ENCODE data around the gene NPW.

Gene NPW

DNA sequence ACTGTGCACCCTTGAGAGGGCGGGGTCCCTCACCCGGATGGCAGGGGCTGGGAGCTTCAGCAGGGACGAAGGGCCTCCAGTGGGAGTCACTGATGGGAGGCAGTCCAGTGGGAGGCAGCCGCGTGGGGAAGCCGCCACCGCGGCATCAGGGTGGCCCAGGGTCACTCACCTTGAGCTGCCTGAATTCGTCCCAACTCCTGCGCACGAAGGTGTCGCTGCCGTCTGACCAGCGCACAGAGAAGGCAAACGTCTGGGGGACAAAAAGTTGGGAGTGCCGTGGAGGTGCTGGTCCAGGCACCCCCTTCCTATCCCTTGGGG, 38.9 kb upstream of the NPW start:
- TF ChIP-seq, protein P1, sequence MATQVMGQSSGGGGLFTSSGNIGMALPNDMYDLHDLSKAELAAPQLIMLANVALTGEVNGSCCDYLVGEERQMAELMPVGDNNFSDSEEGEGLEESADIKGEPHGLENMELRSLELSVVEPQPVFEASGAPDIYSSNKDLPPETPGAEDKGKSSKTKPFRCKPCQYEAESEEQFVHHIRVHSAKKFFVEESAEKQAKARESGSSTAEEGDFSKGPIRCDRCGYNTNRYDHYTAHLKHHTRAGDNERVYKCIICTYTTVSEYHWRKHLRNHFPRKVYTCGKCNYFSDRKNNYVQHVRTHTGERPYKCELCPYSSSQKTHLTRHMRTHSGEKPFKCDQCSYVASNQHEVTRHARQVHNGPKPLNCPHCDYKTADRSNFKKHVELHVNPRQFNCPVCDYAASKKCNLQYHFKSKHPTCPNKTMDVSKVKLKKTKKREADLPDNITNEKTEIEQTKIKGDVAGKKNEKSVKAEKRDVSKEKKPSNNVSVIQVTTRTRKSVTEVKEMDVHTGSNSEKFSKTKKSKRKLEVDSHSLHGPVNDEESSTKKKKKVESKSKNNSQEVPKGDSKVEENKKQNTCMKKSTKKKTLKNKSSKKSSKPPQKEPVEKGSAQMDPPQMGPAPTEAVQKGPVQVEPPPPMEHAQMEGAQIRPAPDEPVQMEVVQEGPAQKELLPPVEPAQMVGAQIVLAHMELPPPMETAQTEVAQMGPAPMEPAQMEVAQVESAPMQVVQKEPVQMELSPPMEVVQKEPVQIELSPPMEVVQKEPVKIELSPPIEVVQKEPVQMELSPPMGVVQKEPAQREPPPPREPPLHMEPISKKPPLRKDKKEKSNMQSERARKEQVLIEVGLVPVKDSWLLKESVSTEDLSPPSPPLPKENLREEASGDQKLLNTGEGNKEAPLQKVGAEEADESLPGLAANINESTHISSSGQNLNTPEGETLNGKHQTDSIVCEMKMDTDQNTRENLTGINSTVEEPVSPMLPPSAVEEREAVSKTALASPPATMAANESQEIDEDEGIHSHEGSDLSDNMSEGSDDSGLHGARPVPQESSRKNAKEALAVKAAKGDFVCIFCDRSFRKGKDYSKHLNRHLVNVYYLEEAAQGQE (IDR thresholded peaks at IDR 0.05; ENCODE audit: low read depth) = no peak
- TF ChIP-seq EP300 (IDR thresholded peaks at IDR 0.05; ENCODE audit: borderline replicate concordance) (no peak), NFIC (IDR thresholded peaks at IDR 0.05) (no peak), TEAD4 (IDR thresholded peaks at IDR 0.05) (no peak), CREB1 (IDR thresholded peaks at IDR 0.05; ENCODE audit: low read depth) (no peak), TAF1 (IDR thresholded peaks at IDR 0.05; ENCODE audit: low read depth) (no peak), CEBPB (IDR thresholded peaks at IDR 0.05) (no peak), TCF12 (IDR thresholded peaks at IDR 0.05; ENCODE audit: low read depth) (no peak), YY1 (IDR thresholded peaks at IDR 0.05; ENCODE audit: low read depth) (no peak), EGR1 (IDR thresholded peaks at IDR 0.05) (no peak), FOXM1 (IDR thresholded peaks at IDR 0.05; ENCODE audit: borderline replicate concordance, low read depth) (no peak), RAD21 (IDR thresholded peaks at IDR 0.05; ENCODE audit: low read depth) (no peak), ZBTB7A (IDR thresholded peaks at IDR 0.05; ENCODE audit: low read depth) (no peak)
- TF ChIP-seq, protein P2, sequence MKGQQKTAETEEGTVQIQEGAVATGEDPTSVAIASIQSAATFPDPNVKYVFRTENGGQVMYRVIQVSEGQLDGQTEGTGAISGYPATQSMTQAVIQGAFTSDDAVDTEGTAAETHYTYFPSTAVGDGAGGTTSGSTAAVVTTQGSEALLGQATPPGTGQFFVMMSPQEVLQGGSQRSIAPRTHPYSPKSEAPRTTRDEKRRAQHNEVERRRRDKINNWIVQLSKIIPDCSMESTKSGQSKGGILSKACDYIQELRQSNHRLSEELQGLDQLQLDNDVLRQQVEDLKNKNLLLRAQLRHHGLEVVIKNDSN (IDR thresholded peaks at IDR 0.05) = no peak
- TF ChIP-seq, protein P3, sequence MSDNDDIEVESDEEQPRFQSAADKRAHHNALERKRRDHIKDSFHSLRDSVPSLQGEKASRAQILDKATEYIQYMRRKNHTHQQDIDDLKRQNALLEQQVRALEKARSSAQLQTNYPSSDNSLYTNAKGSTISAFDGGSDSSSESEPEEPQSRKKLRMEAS (IDR thresholded peaks at IDR 0.05) = no peak

DNA sequence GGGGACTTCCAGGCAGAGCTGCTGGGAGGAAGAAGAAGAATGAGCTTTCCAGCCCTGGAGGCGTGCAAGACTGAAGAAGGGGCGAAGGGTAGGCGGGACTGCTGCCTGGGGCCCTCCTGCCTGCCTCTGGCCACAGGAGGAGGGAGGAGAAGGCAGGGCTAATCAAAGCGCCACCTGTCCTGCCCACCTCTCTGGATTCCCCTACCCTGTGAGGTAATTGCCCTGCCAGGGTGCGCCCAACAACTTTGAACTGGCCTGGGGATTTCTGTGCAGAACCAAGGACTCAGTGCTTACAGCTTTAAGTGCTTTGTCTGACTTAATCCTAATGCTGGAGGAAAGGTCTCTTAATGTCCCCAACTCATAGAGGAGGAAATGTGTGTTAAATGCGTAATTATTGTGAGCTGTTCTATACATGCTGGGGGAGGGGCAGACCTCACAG, 38.2 kb upstream of the NPW start, which contains the start of gene NOXO1:
Gene NOXO1 (minus strand): TSS at position 72 of the 439 bp plus-strand sequence. CDS start 290 bp downstream, outside the sequence.
- TF ChIP-seq, protein P3 (IDR thresholded peaks at IDR 0.05) = no peak
- TF ChIP-seq ZBTB7A (IDR thresholded peaks at IDR 0.05; ENCODE audit: low read depth) (no peak), RAD21 (IDR thresholded peaks at IDR 0.05; ENCODE audit: low read depth) (no peak), EP300 (IDR thresholded peaks at IDR 0.05; ENCODE audit: borderline replicate concordance) (no peak), TAF1 (IDR thresholded peaks at IDR 0.05; ENCODE audit: low read depth) (no peak), TEAD4 (IDR thresholded peaks at IDR 0.05) (no peak)

DNA sequence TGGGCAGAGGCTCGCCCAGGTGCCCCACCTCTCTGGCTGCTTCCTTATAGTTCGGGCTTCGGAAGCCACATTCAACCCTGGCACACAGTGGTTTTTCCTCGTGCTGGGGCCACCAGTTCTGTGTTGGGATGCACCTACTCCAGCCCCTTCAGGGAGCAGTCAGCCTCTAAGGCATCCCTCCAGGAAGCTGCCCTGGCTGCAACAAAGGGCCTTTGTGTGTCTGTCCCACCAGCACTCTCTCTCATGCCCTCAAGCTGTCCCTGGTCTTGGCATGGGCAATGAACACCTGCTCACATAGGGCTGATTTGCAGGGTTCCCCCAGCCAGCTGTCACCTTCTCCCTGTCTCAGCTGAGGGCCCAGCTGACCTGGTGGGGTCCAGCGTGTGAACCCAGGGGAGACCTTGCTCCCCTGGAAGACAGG, 37.6 kb upstream of the NPW start:
- TF ChIP-seq CEBPB (IDR thresholded peaks at IDR 0.05) = no peak

DNA sequence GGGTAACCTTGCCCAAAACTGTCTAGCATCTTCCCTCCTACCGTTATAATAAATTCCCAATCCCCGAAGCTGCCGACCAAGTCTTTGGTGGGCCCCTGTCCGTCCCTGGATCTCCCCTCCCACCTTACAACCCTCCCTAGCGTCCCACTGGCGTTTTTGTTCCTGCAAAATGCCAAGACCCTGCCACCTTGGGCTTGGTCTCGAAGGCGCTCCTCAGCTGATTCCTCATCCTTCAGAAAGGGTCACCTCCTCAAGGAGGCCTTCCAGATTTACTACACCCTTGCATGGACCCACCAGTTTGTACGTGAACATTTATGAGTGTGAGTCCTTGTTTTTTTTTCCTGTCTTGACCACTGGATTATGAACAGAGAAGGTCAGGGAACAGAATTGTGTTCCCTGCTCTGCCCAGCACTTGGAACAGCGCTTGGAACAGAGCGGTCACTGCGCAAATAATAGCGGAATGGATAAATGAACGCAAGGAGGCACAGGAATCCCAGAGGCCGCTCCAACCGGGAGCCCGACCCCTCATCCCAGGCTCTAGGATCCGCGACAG, 36.5 kb upstream of the NPW start:
- TF ChIP-seq TEAD4 (IDR thresholded peaks at IDR 0.05) (no peak), EGR1 (IDR thresholded peaks at IDR 0.05) (no peak), CEBPB (IDR thresholded peaks at IDR 0.05) (no peak), YY1 (IDR thresholded peaks at IDR 0.05; ENCODE audit: low read depth) (no peak), RAD21 (IDR thresholded peaks at IDR 0.05; ENCODE audit: low read depth) (no peak), TCF12 (IDR thresholded peaks at IDR 0.05; ENCODE audit: low read depth) (no peak), FOXM1 (IDR thresholded peaks at IDR 0.05; ENCODE audit: borderline replicate concordance, low read depth) (no peak), CREB1 (IDR thresholded peaks at IDR 0.05; ENCODE audit: low read depth) (no peak), TAF1 (IDR thresholded peaks at IDR 0.05; ENCODE audit: low read depth) (no peak), ZBTB7A (IDR thresholded peaks at IDR 0.05; ENCODE audit: low read depth) (no peak)
- TF ChIP-seq, protein P2 (IDR thresholded peaks at IDR 0.05) = no peak
- TF ChIP-seq, protein P1 (IDR thresholded peaks at IDR 0.05; ENCODE audit: low read depth) = no peak

DNA sequence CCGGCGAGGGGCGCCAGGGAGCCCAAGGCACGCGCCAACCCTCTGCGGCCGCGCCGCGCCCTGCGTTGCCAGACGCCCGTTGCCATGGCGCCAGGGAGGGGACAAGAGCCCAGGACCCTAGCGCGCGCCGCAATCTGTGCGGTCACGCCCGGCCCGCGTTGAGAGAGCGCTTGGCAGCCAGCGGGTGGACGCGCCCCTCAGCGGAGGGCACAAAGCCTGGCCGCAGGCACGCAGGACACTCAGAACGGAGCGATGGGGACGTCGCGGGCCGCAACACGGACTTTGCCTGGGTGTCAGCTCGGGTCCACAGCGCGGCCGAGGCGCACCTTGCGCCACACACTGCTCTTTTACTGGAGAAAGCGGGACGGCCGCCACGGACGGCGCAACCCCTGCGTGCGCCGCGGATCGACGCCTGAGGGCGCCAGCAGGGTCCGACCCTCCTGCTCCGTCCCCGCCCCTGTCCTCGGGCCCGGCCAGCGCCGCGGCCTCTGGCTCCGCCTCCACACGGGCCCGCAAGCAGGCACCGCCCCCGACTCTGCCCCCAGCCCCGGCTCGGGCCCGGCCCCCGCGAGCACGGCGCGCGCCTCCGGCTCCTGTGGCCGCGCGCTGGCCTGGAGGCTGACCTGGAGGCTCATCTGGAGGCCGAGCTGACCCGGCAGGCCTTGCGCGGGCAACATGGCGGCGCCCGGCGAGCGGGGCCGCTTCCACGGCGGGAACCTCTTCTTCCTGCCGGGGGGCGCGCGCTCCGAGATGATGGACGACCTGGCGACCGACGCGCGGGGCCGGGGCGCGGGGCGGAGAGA, 35.8 kb upstream of the NPW start, which contains the start of gene GFER:
Gene GFER (plus strand): TSS at position 650 of the 803 bp plus-strand sequence. CDS start 26 bp downstream, at position 676.
- TF ChIP-seq EP300 (IDR thresholded peaks at IDR 0.05; ENCODE audit: borderline replicate concordance) = 0 out of 2 replicates have a peak, but pooled peaks have one; percentile 15
- TF ChIP-seq FOXM1 (IDR thresholded peaks at IDR 0.05; ENCODE audit: borderline replicate concordance, low read depth) = no peak
- TF ChIP-seq TCF12 (IDR thresholded peaks at IDR 0.05; ENCODE audit: low read depth) = 0 out of 2 replicates have a peak, but pooled peaks have one; percentile 24
- peak; percentile 91 for TF ChIP-seq ZBTB7A (IDR thresholded peaks at IDR 0.05; ENCODE audit: low read depth)
- TF ChIP-seq TAF1 (IDR thresholded peaks at IDR 0.05; ENCODE audit: low read depth) = peak; percentile 84; the same call in 1 of the 2 replicates
- no peak; the same call in 1 of the 2 replicates for TF ChIP-seq RAD21 (IDR thresholded peaks at IDR 0.05; ENCODE audit: low read depth)
- TF ChIP-seq, protein P3 (IDR thresholded peaks at IDR 0.05) = peak; percentile 32
- TF ChIP-seq CREB1 (IDR thresholded peaks at IDR 0.05; ENCODE audit: low read depth) = no peak
- no peak for TF ChIP-seq CEBPB (IDR thresholded peaks at IDR 0.05)
- TF ChIP-seq, protein P1 (IDR thresholded peaks at IDR 0.05; ENCODE audit: low read depth) = no peak
- TF ChIP-seq NFIC (IDR thresholded peaks at IDR 0.05) = no peak
- TF ChIP-seq YY1 (IDR thresholded peaks at IDR 0.05; ENCODE audit: low read depth) = peak; percentile 96
- TF ChIP-seq EGR1 (IDR thresholded peaks at IDR 0.05) = 0 out of 2 replicates have a peak, but pooled peaks have one; percentile 29
- TF ChIP-seq, protein P2 (IDR thresholded peaks at IDR 0.05) = no peak
